Activated T-helper 1 cell treated with anti-CD3 and anti-CD28 coated beads, Interleukin-12 subunit alpha, Interleukin-12 subunit beta, Interleukin-2, Interleukin-4 antibody, amounts not matched to agents 30 ng/mL and 10 ng/mL and 1 ng/mL, durations not matched to agents 14 hours and 24 hours and 36 hours (primary cell): ENCODE results near the gene PPP1R14C. TPM values are rescaled to one million over a fixed set of nuclear protein-coding genes. Genes with fewer than 3 reads are reported as not detected.
A peak's percentile ranks its signal among the peaks of the same experiment; 100 is the strongest.

Source experiments
- DNase-seq: peaks from one replicate; pipeline ENCODE4 v3.0.0; 2021; ENCODE audit warnings: low spot score
- H3K27ac Mint-ChIP-seq: one replicate; pipeline ENCODE4 v1.8.0; 2021; ENCODE audit warnings: mild to moderate bottlenecking, mixed read lengths
- H3K27me3 Mint-ChIP-seq: one replicate; pipeline ENCODE4 v1.8.0; 2022; ENCODE audit warnings: mild to moderate bottlenecking, moderate library complexity, mixed read lengths; ENCODE audit not compliant: insufficient read depth
- H3K36me3 Mint-ChIP-seq: one replicate; pipeline ENCODE4 v1.8.0; 2021; ENCODE audit warnings: low read depth, mixed read lengths
- H3K4me1 Mint-ChIP-seq: one replicate; pipeline ENCODE4 v1.8.0; 2021; ENCODE audit warnings: low read depth, mixed read lengths
- H3K4me3 Mint-ChIP-seq: one replicate; pipeline ENCODE4 v1.8.0; 2021; ENCODE audit warnings: mild to moderate bottlenecking, moderate library complexity, mixed read lengths
- H3K9me3 Mint-ChIP-seq: one replicate; pipeline ENCODE4 v1.8.0; 2021; ENCODE audit warnings: mixed read lengths
- intact Hi-C: fragments of 100-400 bp; cut with micrococcal nuclease; formaldehyde crosslinking; loops from one replicate; pipeline ENCODE4 v1.15.1; 2024
- total RNA-seq: library from RNA; stranded (reverse); gene quantifications from 2 replicates; pipeline ENCODE4 v1.2.3, GENCODE V29; 2022

The PPP1R14C gene
- total RNA-seq, 1 donor from 2014 or later = not detected

- H3K27me3 Mint-ChIP-seq = no peaks in the 10 kb centered on the region
- H3K36me3 Mint-ChIP-seq = no peaks in the 10 kb centered on the region
- DNase-seq = no peak
- H3K4me1 Mint-ChIP-seq = peaks cover 10% of the 10 kb centered on the region
- intact Hi-C loops = loop anchor here (10.0 kb wide), 2 partner anchors 243 to 357 kb away; no protein-coding TSS in a partner anchor
- no peak overlapping the region for H3K4me3 Mint-ChIP-seq
- no peak overlapping the region for H3K27ac Mint-ChIP-seq
- peaks cover 11% of the 10 kb centered on the region for H3K9me3 Mint-ChIP-seq
Measured at GRCh38 chr6:150247803-150248202, 105.0 kb downstream of the PPP1R14C start.

GRCh38 chr6:150248300-150248699 lies 105.5 kb downstream of the PPP1R14C start:
- Mint-ChIP-seq H3K4me1 (peaks cover 15% of the 10 kb centered on the region), H3K36me3 (no peaks in the 10 kb centered on the region), H3K4me3 (no peak overlapping the region), H3K27me3 (peaks cover 2% of the 10 kb centered on the region), H3K9me3 (peaks cover 11% of the 10 kb centered on the region), H3K27ac (no peak overlapping the region)
- intact Hi-C loops = loop anchor here (10.0 kb wide), 2 partner anchors 243 to 357 kb away; no protein-coding TSS in a partner anchor
- DNase-seq = no peak

GRCh38 chr6:150249261-150249660 lies 106.4 kb downstream of the PPP1R14C start:
- DNase-seq = no peak
- H3K36me3 Mint-ChIP-seq = no peaks in the 10 kb centered on the region
- H3K4me1 Mint-ChIP-seq = peaks cover 17% of the 10 kb centered on the region
- H3K27me3 Mint-ChIP-seq = peaks cover 2% of the 10 kb centered on the region
- no peak overlapping the region for H3K27ac Mint-ChIP-seq
- no peak overlapping the region for H3K4me3 Mint-ChIP-seq
- intact Hi-C loops = loop anchor here (10.0 kb wide), 2 partner anchors 244 to 356 kb away; no protein-coding TSS in a partner anchor
- peaks cover 11% of the 10 kb centered on the region for H3K9me3 Mint-ChIP-seq

GRCh38 chr6:150250826-150251225 lies 108.0 kb downstream of the PPP1R14C start:
- no peak for DNase-seq
- intact Hi-C loops = no loop called here
- no peaks in the 10 kb centered on the region for H3K36me3 Mint-ChIP-seq
- H3K27ac Mint-ChIP-seq = no peak overlapping the region
- no peak overlapping the region for H3K4me3 Mint-ChIP-seq
- H3K27me3 Mint-ChIP-seq = peaks cover 2% of the 10 kb centered on the region
- peaks cover 19% of the 10 kb centered on the region for H3K4me1 Mint-ChIP-seq
- peaks cover 11% of the 10 kb centered on the region for H3K9me3 Mint-ChIP-seq

- H3K4me1 Mint-ChIP-seq = peaks cover 28% of the 10 kb centered on the region
- H3K27me3 Mint-ChIP-seq = peaks cover 2% of the 10 kb centered on the region
- H3K36me3 Mint-ChIP-seq = no peaks in the 10 kb centered on the region
- intact Hi-C loops = no loop called here
- H3K27ac Mint-ChIP-seq = no peak overlapping the region
- peaks cover 11% of the 10 kb centered on the region for H3K9me3 Mint-ChIP-seq
- H3K4me3 Mint-ChIP-seq = no peak overlapping the region
- no peak for DNase-seq
Measured at GRCh38 chr6:150251566-150252186, 108.8 kb downstream of the PPP1R14C start.

GRCh38 chr6:150252714-150253444 lies 110.0 kb downstream of the PPP1R14C start:
- no peak for DNase-seq
- H3K27me3 Mint-ChIP-seq = peaks cover 2% of the 10 kb centered on the region
- peaks cover 31% of the 10 kb centered on the region for H3K4me1 Mint-ChIP-seq
- H3K9me3 Mint-ChIP-seq = peaks cover 3% of the 10 kb centered on the region
- intact Hi-C loops = loop anchor here (1.0 kb wide), 1 partner anchor 11 kb away; no protein-coding TSS in a partner anchor
- H3K4me3 Mint-ChIP-seq = no peak overlapping the region
- H3K36me3 Mint-ChIP-seq = no peaks in the 10 kb centered on the region
- no peak overlapping the region for H3K27ac Mint-ChIP-seq

- Mint-ChIP-seq H3K36me3 (no peaks in the 10 kb centered on the region), H3K4me3 (no peak overlapping the region), H3K4me1 (peaks cover 31% of the 10 kb centered on the region), H3K27me3 (peaks cover 2% of the 10 kb centered on the region), H3K9me3 (no peaks in the 10 kb centered on the region), H3K27ac (no peak overlapping the region)
- intact Hi-C loops = loop anchor here (1.0 kb wide), 1 partner anchor 11 kb away; no protein-coding TSS in a partner anchor
- no peak for DNase-seq
Measured at GRCh38 chr6:150253489-150253888, 110.6 kb downstream of the PPP1R14C start.

GRCh38 chr6:150254770-150255169 lies 111.9 kb downstream of the PPP1R14C start:
- intact Hi-C loops = no loop called here
- no peak for DNase-seq
- peaks cover 31% of the 10 kb centered on the region for H3K4me1 Mint-ChIP-seq
- H3K4me3 Mint-ChIP-seq = no peak overlapping the region
- H3K36me3 Mint-ChIP-seq = no peaks in the 10 kb centered on the region
- H3K27me3 Mint-ChIP-seq = peaks cover 9% of the 10 kb centered on the region
- H3K9me3 Mint-ChIP-seq = no peaks in the 10 kb centered on the region
- H3K27ac Mint-ChIP-seq = no peak overlapping the region

- peaks cover 31% of the 10 kb centered on the region for H3K4me1 Mint-ChIP-seq
- H3K27me3 Mint-ChIP-seq = peaks cover 12% of the 10 kb centered on the region
- H3K9me3 Mint-ChIP-seq = no peaks in the 10 kb centered on the region
- intact Hi-C loops = no loop called here
- no peak overlapping the region for H3K4me3 Mint-ChIP-seq
- DNase-seq = no peak
- H3K36me3 Mint-ChIP-seq = no peaks in the 10 kb centered on the region
- peak overlapping the region; percentile 24 for H3K27ac Mint-ChIP-seq
Measured at GRCh38 chr6:150255840-150256239, 113.0 kb downstream of the PPP1R14C start.

GRCh38 chr6:150256618-150257272 lies 113.9 kb downstream of the PPP1R14C start:
- Mint-ChIP-seq H3K27me3 (peaks cover 13% of the 10 kb centered on the region), H3K4me3 (no peak overlapping the region), H3K9me3 (no peaks in the 10 kb centered on the region), H3K36me3 (no peaks in the 10 kb centered on the region), H3K27ac (no peak overlapping the region), H3K4me1 (peaks cover 31% of the 10 kb centered on the region)
- no peak for DNase-seq
- intact Hi-C loops = no loop called here

- DNase-seq = no peak
- Mint-ChIP-seq H3K27ac (no peak overlapping the region), H3K4me3 (no peak overlapping the region), H3K4me1 (peaks cover 21% of the 10 kb centered on the region), H3K9me3 (no peaks in the 10 kb centered on the region), H3K27me3 (peaks cover 12% of the 10 kb centered on the region), H3K36me3 (no peaks in the 10 kb centered on the region)
- intact Hi-C loops = no loop called here
Measured at GRCh38 chr6:150258381-150258780, 115.5 kb downstream of the PPP1R14C start.

GRCh38 chr6:150260931-150261330 lies 118.1 kb downstream of the PPP1R14C start:
- Mint-ChIP-seq H3K4me1 (peaks cover 10% of the 10 kb centered on the region), H3K27me3 (peaks cover 12% of the 10 kb centered on the region), H3K4me3 (no peak overlapping the region), H3K27ac (no peak overlapping the region), H3K36me3 (no peaks in the 10 kb centered on the region), H3K9me3 (peaks cover 6% of the 10 kb centered on the region)
- intact Hi-C loops = no loop called here
- DNase-seq = no peak
